ENCODE results near the gene BSN. TPM values are rescaled to one million over a fixed set of nuclear protein-coding genes. Genes with fewer than 3 reads are reported as not detected.
A peak's percentile ranks its signal among the peaks of the same experiment; 100 is the strongest.

The BSN gene
- total and polyA plus RNA-seq, 8 donors, result 0.56 to 1.6 (median 0.97) TPM

GRCh38 chr3:49673121-49673714 lies 118.9 kb downstream of the BSN start:
- DNase-seq (no peak), ATAC-seq (peak in 1 of 4 donors; percentile 1), FAIRE-seq (no peak)
- Histone ChIP-seq H3K4me3 (peak overlapping the region; percentile 66 to 98 (median 92)), H3K9me3 (no peaks in the 10 kb centered on the region), H3K36me3 (peaks cover 0 to 7% (median 0%) of the 10 kb centered on the region in 3 donors), H3K27me3 (no peaks in the 10 kb centered on the region), H3K27ac (peak overlapping the region; percentile 86 to 93 (median 90)), H3K4me1 (peaks cover 6 to 19% (median 10%) of the 10 kb centered on the region in 3 donors)
- intact Hi-C loops (cut with DNase I), result loop anchor here in 1 of 3 donors (5.0 kb wide), 1 partner anchor 136 kb away; no protein-coding TSS in a partner anchor
- TF ChIP-seq CTCF (IDR thresholded peaks at IDR 0.05), result no peak
- WGBS, 2 donors, result 18 to 28% methylated on average over 16 to 17 of the region's 17 CpGs

- intact Hi-C loops (cut with DNase I), result loop anchor here in 1 of 3 donors (5.0 kb wide), 1 partner anchor 137 kb away; no protein-coding TSS in a partner anchor
- H3K27me3 ChIP-seq, result no peaks in the 10 kb centered on the region
- peaks cover 0 to 11% (median 6%) of the 10 kb centered on the region in 3 donors for H3K36me3 ChIP-seq
- peak within 1 kb of the TSS; percentile 66 to 98 (median 92) for H3K4me3 ChIP-seq
- ATAC-seq (peak; percentile 90 to 96 (median 92)), FAIRE-seq (no peak), DNase-seq (peak; percentile 95 to 98 (median 96))
- 0% methylated on average over 58 to 71 of the region's 71 CpGs for whole genome bisulfite sequencing, 2 donors
- H3K4me1 ChIP-seq, result peaks cover 5 to 15% (median 6%) of the 10 kb centered on the region in 3 donors
- H3K9me3 ChIP-seq, result no peaks in the 10 kb centered on the region
- TF ChIP-seq CTCF (IDR thresholded peaks at IDR 0.05), result no peak
- H3K27ac ChIP-seq, result peak within 1 kb of the TSS; percentile 86 to 93 (median 90)
These were observed 119.6 kb downstream of the BSN start, which contains the start of gene APEH for GRCh38 chr3:49673715-49674496. APEH (plus strand) TSS chr3:49674351; CDS start chr3:49674402, 51 bp downstream.

GRCh38 chr3:49674497-49674983 lies 120.3 kb downstream of the BSN start:
- peaks cover 0 to 11% (median 6%) of the 10 kb centered on the region in 3 donors for H3K4me1 ChIP-seq
- H3K4me3 ChIP-seq, result peak overlapping the region; percentile 66 to 98 (median 92)
- peaks cover 0 to 17% (median 10%) of the 10 kb centered on the region in 3 donors for H3K36me3 ChIP-seq
- H3K9me3 ChIP-seq, result no peaks in the 10 kb centered on the region
- ATAC-seq, result peak; percentile 9 to 42 (median 23)
- H3K27me3 ChIP-seq, result no peaks in the 10 kb centered on the region
- 2 to 3% methylated on average over 34 of the region's 34 CpGs for WGBS, 2 donors
- H3K27ac ChIP-seq, result peak overlapping the region; percentile 86 to 93 (median 90)
- FAIRE-seq, result no peak
- intact Hi-C loops (cut with DNase I), result loop anchor here in 1 of 3 donors (5.0 kb wide), 1 partner anchor 137 kb away; no protein-coding TSS in a partner anchor
- no peak for DNase-seq
- TF ChIP-seq CTCF (IDR thresholded peaks at IDR 0.05), result no peak

GRCh38 chr3:49675912-49676311 lies 121.6 kb downstream of the BSN start:
- Histone ChIP-seq H3K36me3 (peaks cover 0 to 17% (median 10%) of the 10 kb centered on the region in 3 donors), H3K4me1 (peaks cover 0 to 11% (median 6%) of the 10 kb centered on the region in 3 donors), H3K4me3 (no peak overlapping the region), H3K27me3 (no peaks in the 10 kb centered on the region), H3K27ac (no peak overlapping the region), H3K9me3 (no peaks in the 10 kb centered on the region)
- no peak for DNase-seq
- FAIRE-seq, result no peak
- TF ChIP-seq CTCF (IDR thresholded peaks at IDR 0.05), result no peak
- 88 to 91% methylated on average over 11 of the region's 11 CpGs for WGBS, 2 donors
- intact Hi-C loops (cut with DNase I), result no loop called here
- ATAC-seq, result no peak
